Panc1 (cell line): ENCODE results near the gene NFAM1. TPM values are rescaled to one million over a fixed set of nuclear protein-coding genes. Genes with fewer than 3 reads are reported as not detected.

Experiments
- ATAC-seq: fragments of 200-7000 bp; cut with Tn5 transposase; 2 replicates; pipeline ENCODE4 v1.9.1; 2020; ENCODE audit warnings: mild to moderate bottlenecking, moderate library complexity
- BruUV-seq: library from RNA; stranded (reverse); fragments of 400-500 nt; replicated peaks from 2 replicates; lab custom pipeline; 2021; lab: Mats Ljungman, UMichigan
- CTCF ChIA-PET: fragments of 300-600 bp; sonication (Branson Sonifier 250); formaldehyde crosslinking; loops from one replicate; lab custom pipeline; 2022; ENCODE audit warnings: antibody characterized with exemption; lab: Charles Lee
- POLR2A ChIA-PET: fragments of 300-600 bp; sonication (Branson Sonifier 250); formaldehyde crosslinking; loops from one replicate; lab custom pipeline; 2022; ENCODE audit warnings: antibody characterized with exemption; lab: Charles Lee
- DNase-seq: peaks from one replicate; pipeline ENCODE4 v3.0.0-alpha.2; 2010; ENCODE audit warnings: low read depth, low spot score
- H3K27ac ChIP-seq: 2 replicates; pipeline ENCODE4 v1.5.1; 2011; ENCODE audit warnings: mild to moderate bottlenecking, low read length, inconsistent platforms
- H3K27me3 ChIP-seq: fragments of 200-500 bp; sonication (Bioruptor generic); 2 replicates; pipeline ENCODE4 v1.6.0; 2014; ENCODE audit warnings: low read length, inconsistent platforms; ENCODE audit not compliant: control insufficient read depth, insufficient read depth
- H3K36me3 ChIP-seq: fragments of 200-500 bp; sonication (Bioruptor generic); 2 replicates; pipeline ENCODE4 v1.5.1; 2014; ENCODE audit warnings: inconsistent platforms, mild to moderate bottlenecking, low read length, moderate library complexity; ENCODE audit not compliant: control insufficient read depth, insufficient read depth
- H3K4me1 ChIP-seq: 2 replicates; pipeline ENCODE4 v1.5.1; 2011; ENCODE audit warnings: inconsistent platforms, mild to moderate bottlenecking, low read length, moderate library complexity; ENCODE audit not compliant: control insufficient read depth, insufficient read depth
- H3K4me3 ChIP-seq, 2 experiments: 2 replicates each; pipeline ENCODE4 v1.5.1; 2011 to 2012; ENCODE audit warnings: low read depth in 2 of 2, low read length in 2 of 2, mild to moderate bottlenecking in 2 of 2, inconsistent platforms in 1 of 2, moderate library complexity in 1 of 2
- H3K9me3 ChIP-seq: fragments of 200-500 bp; sonication (Bioruptor generic); 2 replicates; pipeline ENCODE4 v1.5.1; 2014; ENCODE audit warnings: low read depth, mild to moderate bottlenecking, inconsistent platforms, low read length, moderate library complexity; ENCODE audit not compliant: control insufficient read depth, insufficient read depth
- POLR2AphosphoS5 ChIP-seq: IDR thresholded peaks from 2 replicates; pipeline ENCODE4 v1.6.1; 2012; ENCODE audit warnings: mild to moderate bottlenecking, low read depth, low read length, moderate library complexity
- SIN3A ChIP-seq: IDR thresholded peaks from 2 replicates; pipeline ENCODE4 v1.6.1; 2012; ENCODE audit warnings: low read depth, mild to moderate bottlenecking, low read length, moderate library complexity, borderline replicate concordance; ENCODE audit not compliant: insufficient read depth
- TCF7L2 ChIP-seq: IDR thresholded peaks from 2 replicates; pipeline ENCODE4 v1.6.1; 2011; ENCODE audit warnings: mild to moderate bottlenecking, low read depth, low read length, inconsistent platforms
- in situ Hi-C: cut with HindIII; loops from 2 replicates; pipeline ENCODE4 v1.10.0; 2016; ENCODE audit warnings: low sequenced_read_pairs, low pct_unique_long_range_greater_than_20kb
- intact Hi-C: fragments of 100-400 bp; cut with micrococcal nuclease; formaldehyde crosslinking; loops from one replicate; pipeline ENCODE4 v1.10.0; 2022; ENCODE audit not compliant: unreplicated experiment
- total RNA-seq: library from RNA; stranded (reverse); gene quantifications from one replicate; pipeline ENCODE4 v1.2.1, GENCODE V29; 2021; ENCODE audit not compliant: unreplicated experiment
- TF ChIP-seq, protein P1 (sequence below): fragments of 450-650 bp; IDR thresholded peaks from 2 replicates; pipeline ENCODE4 v1.5.1; 2017; ENCODE audit warnings: mild to moderate bottlenecking
- TF ChIP-seq, protein P2 (sequence below), 2 experiments: IDR thresholded peaks; 2 replicates each; pipeline ENCODE4 v1.6.1; 2011 to 2012; ENCODE audit warnings: low read depth in 2 of 2, control low read depth in 1 of 2, low read length in 1 of 2, mild to moderate bottlenecking in 1 of 2, moderate library complexity in 1 of 2; ENCODE audit not compliant: insufficient read depth in 1 of 2

The NFAM1 gene
- total RNA-seq, 1 experiment from 2014 or later: 0.41 TPM

DNA sequence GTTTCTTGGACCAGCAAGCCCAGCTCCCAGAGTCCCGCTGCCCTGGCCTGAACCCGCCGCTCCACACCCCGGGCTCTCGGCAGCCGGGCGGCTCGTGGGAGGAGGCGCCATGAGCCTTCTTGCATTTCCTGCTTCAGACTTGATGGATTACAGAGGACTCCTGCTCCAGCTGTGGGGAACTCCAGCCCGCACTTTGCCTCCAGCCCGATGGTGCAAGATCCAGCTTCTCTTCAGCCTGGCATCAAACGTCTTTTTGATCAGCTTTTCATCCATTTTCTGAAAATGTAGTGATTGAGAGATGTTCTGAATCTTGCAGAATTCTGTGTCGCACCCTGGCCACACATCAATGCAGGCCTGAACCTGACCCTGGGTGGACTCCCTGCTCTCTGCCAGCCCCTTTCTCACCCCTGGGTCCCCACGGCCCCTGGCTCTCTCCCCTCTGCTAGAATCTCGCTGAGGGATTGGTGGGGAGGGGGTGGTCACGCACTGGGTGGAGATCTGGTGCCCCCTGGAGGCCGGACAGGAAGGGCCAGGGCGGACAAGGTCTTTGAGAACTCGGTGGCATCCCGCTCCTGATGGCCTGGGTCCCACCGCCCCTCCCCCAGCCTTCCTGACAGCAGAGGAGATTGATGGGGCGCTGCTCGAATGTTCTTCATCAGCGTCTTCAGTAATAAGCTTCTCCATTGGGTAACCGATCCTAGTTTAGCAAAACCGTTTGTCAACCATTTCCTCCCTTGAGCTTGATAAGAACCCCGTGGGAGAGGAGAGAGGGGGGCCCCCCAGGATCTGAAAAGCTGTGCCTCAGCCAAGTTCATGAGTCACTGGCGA lies 12.1 kb upstream of the NFAM1 start:
- Histone ChIP-seq H3K27me3 (no peaks in the 10 kb centered on the region), H3K36me3 (no peaks in the 10 kb centered on the region), H3K4me3 (peak overlapping the region; percentile 23 to 46), H3K27ac (peak overlapping the region; percentile 51; the same call in 1 of the 2 replicates), H3K4me1 (peaks cover 20% of the 10 kb centered on the region), H3K9me3 (no peaks in the 10 kb centered on the region)
- peak; percentile 82 for ATAC-seq
- ChIA-PET POLR2A (interaction anchor here (0.7 kb wide), 1 partner anchor 683 kb away, joined by 3 read pairs; no protein-coding TSS in a partner anchor), CTCF (interaction anchor here (0.7 to 2.4 kb wide), 8 partner anchors 9 to 494 kb away, joined by 3 to 12 read pairs (median 4); partner anchors contain the start of gene NDUFA6)
- intact Hi-C loops: no loop called here
- in situ Hi-C loops: no loop called here
- BruUV-seq: no TSS peak
- no peak for DNase-seq
- no peak for TF ChIP-seq TCF7L2
- no peak for TF ChIP-seq SIN3A
- TF ChIP-seq, protein P1, sequence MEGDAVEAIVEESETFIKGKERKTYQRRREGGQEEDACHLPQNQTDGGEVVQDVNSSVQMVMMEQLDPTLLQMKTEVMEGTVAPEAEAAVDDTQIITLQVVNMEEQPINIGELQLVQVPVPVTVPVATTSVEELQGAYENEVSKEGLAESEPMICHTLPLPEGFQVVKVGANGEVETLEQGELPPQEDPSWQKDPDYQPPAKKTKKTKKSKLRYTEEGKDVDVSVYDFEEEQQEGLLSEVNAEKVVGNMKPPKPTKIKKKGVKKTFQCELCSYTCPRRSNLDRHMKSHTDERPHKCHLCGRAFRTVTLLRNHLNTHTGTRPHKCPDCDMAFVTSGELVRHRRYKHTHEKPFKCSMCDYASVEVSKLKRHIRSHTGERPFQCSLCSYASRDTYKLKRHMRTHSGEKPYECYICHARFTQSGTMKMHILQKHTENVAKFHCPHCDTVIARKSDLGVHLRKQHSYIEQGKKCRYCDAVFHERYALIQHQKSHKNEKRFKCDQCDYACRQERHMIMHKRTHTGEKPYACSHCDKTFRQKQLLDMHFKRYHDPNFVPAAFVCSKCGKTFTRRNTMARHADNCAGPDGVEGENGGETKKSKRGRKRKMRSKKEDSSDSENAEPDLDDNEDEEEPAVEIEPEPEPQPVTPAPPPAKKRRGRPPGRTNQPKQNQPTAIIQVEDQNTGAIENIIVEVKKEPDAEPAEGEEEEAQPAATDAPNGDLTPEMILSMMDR: peak; percentile 89

DNA sequence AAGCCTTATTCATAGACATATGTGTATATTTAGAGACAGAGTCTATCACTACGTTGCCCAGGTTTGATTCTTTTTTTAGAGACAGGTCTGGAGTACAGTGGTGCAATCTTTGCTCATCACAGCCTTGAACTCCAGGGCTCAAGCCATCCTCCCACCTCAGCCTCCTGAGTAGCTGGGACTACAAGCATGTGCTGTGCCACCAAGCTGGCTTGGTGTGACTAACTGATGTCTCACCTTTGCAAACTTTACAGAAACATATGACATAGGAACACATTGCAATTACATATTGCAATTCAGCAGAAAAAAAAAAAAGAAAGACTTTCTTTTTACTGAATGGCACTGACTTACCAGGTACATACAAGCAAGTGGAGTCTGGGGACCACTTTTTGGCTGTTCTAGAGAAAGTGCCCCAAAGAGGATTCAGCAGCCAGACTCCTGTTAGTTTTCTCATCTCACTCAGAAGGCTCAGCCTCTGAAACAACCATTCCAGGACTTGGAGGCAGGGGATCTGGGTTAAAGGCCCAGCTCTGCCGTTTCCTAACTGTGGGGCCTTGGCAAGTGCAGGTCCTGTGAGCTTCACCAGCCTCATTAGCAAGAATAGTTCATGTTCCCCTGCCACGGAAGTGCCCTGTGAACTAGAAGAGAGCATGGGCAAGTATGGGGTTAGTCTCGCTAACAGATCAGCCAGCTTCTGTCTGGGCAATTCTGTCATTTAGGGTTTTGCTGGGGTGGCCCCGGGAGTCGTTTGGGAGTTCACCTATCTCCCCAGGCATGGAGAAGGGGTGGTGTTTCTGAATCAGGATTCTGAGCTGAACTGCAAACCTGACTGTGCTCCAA lies 11.3 kb upstream of the NFAM1 start:
- intact Hi-C loops: no loop called here
- H3K4me3 ChIP-seq: peak overlapping the region; percentile 23 to 46; a peak in 3 of 4 replicates
- in situ Hi-C loops: no loop called here
- H3K4me1 ChIP-seq: peaks cover 23% of the 10 kb centered on the region
- CTCF ChIA-PET: interaction anchor here (0.7 to 2.4 kb wide), 3 partner anchors 10 to 352 kb away, joined by 3 to 12 read pairs (median 4); partner anchors contain the start of gene NDUFA6
- ATAC-seq: peak; percentile 35
- H3K36me3 ChIP-seq: no peaks in the 10 kb centered on the region
- H3K27me3 ChIP-seq: no peaks in the 10 kb centered on the region
- peak overlapping the region; percentile 51; the same call in 1 of the 2 replicates for H3K27ac ChIP-seq
- TF ChIP-seq SIN3A (no peak), POLR2AphosphoS5 (no peak), TCF7L2 (no peak)
- TF ChIP-seq, protein P1: no peak
- TF ChIP-seq, protein P2, sequence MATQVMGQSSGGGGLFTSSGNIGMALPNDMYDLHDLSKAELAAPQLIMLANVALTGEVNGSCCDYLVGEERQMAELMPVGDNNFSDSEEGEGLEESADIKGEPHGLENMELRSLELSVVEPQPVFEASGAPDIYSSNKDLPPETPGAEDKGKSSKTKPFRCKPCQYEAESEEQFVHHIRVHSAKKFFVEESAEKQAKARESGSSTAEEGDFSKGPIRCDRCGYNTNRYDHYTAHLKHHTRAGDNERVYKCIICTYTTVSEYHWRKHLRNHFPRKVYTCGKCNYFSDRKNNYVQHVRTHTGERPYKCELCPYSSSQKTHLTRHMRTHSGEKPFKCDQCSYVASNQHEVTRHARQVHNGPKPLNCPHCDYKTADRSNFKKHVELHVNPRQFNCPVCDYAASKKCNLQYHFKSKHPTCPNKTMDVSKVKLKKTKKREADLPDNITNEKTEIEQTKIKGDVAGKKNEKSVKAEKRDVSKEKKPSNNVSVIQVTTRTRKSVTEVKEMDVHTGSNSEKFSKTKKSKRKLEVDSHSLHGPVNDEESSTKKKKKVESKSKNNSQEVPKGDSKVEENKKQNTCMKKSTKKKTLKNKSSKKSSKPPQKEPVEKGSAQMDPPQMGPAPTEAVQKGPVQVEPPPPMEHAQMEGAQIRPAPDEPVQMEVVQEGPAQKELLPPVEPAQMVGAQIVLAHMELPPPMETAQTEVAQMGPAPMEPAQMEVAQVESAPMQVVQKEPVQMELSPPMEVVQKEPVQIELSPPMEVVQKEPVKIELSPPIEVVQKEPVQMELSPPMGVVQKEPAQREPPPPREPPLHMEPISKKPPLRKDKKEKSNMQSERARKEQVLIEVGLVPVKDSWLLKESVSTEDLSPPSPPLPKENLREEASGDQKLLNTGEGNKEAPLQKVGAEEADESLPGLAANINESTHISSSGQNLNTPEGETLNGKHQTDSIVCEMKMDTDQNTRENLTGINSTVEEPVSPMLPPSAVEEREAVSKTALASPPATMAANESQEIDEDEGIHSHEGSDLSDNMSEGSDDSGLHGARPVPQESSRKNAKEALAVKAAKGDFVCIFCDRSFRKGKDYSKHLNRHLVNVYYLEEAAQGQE (IDR thresholded peaks at IDR 0.05; ENCODE audit: insufficient read depth in 1 of 2, low read depth in 2 of 2, low read length in 1 of 2): no peak
- BruUV-seq: no TSS peak
- no peak for DNase-seq
- H3K9me3 ChIP-seq: no peaks in the 10 kb centered on the region
- POLR2A ChIA-PET: no interaction called here
